AG10803 (cell line): Measurements from ENCODE around the gene GRK2.

ENCODE experiments used
- DNase-seq: peaks from one replicate; pipeline ENCODE4 v3.0.0; 2010; ENCODE audit warnings: low read depth
- H3K4me3 ChIP-seq: 2 replicates; pipeline ENCODE4 v1.5.1; 2011; ENCODE audit warnings: mild to moderate bottlenecking, low read length, control low read depth
- TF ChIP-seq, protein P1 (sequence below): conservative IDR thresholded peaks from 2 replicates; pipeline ENCODE4 v1.5.1; 2011; ENCODE audit warnings: mild to moderate bottlenecking, low read length, control low read depth, inconsistent platforms

The GRK2 gene

DNA sequence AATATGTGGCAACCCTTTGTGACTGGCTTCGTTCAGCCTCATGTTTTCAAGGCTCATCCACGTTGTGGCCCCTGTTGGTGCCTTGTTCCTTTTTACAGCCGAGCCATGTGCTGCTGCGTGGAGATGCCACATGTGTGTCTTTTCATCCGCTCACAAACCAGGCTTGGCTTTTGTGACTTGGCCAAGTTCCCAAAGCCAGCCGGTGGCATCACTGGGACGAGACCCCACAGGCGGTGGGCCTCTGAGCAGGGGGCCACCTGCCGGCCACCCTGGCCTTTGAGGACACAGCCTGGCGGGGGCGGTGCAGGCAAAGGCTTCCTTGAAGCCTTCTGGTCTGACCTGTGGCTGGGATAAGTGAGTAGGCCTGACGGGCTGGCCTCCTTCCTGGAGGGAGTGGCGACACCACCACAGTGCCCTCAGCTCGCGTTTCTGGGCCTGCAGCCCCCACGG is 10.5 kb downstream of the GRK2 start:
- peak overlapping the region; percentile 56 for H3K4me3 ChIP-seq
- TF ChIP-seq, protein P1, sequence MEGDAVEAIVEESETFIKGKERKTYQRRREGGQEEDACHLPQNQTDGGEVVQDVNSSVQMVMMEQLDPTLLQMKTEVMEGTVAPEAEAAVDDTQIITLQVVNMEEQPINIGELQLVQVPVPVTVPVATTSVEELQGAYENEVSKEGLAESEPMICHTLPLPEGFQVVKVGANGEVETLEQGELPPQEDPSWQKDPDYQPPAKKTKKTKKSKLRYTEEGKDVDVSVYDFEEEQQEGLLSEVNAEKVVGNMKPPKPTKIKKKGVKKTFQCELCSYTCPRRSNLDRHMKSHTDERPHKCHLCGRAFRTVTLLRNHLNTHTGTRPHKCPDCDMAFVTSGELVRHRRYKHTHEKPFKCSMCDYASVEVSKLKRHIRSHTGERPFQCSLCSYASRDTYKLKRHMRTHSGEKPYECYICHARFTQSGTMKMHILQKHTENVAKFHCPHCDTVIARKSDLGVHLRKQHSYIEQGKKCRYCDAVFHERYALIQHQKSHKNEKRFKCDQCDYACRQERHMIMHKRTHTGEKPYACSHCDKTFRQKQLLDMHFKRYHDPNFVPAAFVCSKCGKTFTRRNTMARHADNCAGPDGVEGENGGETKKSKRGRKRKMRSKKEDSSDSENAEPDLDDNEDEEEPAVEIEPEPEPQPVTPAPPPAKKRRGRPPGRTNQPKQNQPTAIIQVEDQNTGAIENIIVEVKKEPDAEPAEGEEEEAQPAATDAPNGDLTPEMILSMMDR = peak; percentile 32
- peak; percentile 52 for DNase-seq

DNA sequence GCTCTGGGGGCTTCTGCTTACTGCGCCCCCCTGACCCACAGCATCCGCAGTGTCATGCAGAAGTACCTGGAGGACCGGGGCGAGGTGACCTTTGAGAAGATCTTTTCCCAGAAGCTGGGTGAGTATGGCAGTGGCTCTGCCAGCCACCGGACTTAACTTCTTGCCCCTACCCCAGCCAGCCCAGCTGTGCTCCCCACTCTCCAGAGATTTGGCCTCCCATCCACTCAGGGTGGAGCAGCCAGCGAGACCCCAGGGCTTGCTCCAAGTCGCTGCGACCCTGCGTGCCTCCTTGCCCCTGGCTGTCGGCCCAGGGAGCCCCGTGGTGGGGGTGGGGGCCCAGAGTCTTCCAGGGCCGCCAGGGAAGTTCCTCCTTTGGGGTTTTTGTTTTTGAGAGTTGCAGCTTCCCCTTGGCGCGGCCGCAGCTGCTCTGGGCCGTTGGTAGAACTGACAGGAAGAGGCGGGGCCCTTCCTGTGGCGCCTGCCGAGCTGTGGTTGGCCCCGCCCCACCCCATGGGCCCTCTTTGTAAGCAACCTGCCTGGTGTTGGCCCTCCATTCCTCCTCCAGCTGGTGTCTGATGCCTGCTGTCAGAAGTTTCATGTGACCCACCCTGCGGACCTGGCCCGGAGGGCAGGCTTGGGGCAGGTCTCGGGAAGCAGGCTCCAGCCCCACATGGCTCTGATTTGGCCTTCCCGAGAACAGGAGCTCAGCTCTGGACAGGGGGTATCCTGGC is 11.1 kb downstream of the GRK2 start:
- TF ChIP-seq, protein P1 = no peak
- peak overlapping the region; percentile 56 for H3K4me3 ChIP-seq
- DNase-seq = peak; percentile 74

DNA sequence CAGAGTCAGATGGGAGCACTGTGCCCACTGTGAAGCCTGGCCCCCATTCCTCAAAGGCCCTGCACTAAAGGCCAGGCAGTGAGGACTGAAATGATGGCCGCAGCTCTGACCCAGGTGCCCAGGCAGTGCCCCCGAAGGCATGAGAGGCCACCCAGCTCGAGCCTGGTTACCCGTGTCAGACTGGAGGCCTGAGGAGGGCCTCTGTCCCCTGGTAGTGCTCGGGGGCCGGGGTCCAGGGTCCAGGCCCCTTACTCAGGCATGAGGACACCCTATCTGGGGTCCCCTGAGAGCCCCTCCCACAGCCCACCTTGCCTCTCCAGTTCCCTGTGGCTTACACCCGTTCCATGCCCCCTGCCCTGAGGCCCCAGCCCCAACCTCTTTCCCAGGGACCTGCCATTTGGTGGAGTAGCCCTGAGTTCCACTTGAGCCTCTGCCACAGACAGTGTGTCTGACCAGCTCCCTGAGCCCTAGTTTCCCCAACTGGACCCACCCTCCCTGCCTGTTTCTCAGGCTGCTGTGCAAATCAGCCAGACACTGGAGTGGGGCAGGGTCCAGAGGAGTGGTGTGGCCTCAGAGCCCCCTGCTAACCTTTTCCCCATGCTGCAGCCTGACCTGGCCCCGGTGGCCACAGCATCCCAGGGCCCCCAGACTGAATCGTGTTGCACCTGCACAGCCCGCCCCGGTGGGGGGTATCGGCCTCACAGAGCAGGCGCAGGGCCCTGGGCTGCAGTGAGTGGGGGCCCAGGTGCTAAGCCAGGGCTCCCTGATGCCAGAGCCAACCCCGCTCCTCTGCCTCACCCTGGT is 12.1 kb downstream of the GRK2 start:
- TF ChIP-seq, protein P1 = no peak
- DNase-seq = no peak
- H3K4me3 ChIP-seq = no peak overlapping the region

DNA sequence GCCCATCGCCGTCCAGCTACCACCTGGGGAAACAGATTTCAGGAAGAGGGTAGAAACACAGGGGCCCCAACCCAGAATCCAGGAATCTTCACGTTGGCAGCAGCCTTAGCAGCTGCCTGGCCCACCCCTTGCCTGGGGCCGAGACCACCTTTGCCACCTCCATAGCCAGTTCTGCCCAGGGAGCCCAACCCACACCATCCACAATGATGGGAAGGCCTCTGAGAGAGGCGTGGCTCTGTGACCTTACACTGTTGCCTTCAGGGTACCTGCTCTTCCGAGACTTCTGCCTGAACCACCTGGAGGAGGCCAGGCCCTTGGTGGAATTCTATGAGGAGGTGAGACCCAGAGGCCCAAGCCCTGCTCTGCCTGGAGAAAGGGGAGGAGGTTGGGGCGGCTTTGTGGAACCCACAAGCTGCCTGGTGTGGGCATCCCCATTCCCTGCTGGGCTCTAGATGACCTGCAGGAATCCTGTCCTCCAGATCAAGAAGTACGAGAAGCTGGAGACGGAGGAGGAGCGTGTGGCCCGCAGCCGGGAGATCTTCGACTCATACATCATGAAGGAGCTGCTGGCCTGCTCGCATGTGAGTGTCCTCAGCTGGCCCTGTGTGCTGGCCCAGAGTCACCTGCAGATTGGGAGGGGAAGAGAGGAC is 12.8 kb downstream of the GRK2 start:
- TF ChIP-seq, protein P1 = no peak
- no peak for DNase-seq
- H3K4me3 ChIP-seq = no peak overlapping the region

DNA sequence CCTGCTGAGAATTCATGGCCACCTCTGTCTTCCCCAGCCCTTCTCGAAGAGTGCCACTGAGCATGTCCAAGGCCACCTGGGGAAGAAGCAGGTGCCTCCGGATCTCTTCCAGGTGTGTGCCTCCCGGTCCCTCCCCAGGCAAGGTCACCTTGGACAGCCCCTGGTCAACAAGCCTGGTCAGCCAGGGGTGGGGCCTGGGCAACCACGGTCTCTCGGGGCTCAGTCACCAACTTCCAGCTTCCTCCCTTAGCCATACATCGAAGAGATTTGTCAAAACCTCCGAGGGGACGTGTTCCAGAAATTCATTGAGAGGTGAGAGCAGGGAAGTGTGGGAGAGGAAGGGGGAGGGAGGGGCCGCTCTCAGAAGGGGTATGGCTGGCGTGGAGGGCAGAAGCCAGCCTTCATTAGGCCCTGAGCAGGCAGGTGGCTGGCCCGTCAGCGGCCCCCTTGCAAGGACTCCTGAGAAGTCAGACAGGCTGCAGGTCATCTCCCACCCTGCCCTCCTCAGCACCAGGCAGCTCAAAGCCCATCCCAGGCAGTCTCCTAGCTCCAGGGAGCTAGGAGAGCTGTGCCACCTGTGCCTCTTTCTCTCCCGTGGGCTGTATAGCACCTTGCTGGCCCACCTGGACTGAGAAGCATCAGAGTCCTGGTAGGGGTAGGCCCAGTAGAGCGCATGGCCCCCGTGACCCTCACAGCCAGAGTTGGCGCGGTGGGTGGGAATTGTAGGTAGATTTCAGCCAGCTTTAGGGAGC is 13.5 kb downstream of the GRK2 start:
- TF ChIP-seq, protein P1 = no peak
- no peak for DNase-seq

DNA sequence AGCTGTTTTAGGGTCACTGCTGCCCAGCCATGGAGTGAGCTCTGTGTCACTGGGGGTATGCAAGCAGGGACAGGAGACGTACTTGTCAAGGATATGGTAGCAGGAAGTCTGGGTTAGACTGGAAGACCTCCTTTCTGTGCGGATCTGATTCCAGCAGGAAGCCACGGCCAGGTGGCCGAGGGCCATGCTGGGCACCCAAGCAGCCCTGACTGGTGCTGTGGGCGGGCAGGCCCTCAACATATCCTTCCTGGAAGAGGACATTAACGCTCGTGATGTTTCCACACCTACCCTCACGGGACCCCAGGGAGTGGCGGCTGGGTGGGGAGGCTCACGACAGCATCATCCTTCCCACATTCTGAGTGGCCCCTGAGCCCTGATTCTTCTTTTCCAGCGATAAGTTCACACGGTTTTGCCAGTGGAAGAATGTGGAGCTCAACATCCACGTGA is 14.1 kb downstream of the GRK2 start:
- TF ChIP-seq, protein P1 = no peak
- no peak for DNase-seq
- H3K4me3 ChIP-seq = no peak overlapping the region

More for the DNA sequence above, 13.5 kb downstream of the GRK2 start:
- H3K4me3 ChIP-seq = no peak overlapping the region
